Adrenal gland (tissue), 12 donors: ENCODE results near the gene PGPEP1. TPM values are rescaled to one million over a fixed set of nuclear protein-coding genes. Genes with fewer than 3 reads are reported as not detected.

Experiments
- DNase-seq, 7 donors: peaks; one replicate each; pipeline ENCODE4 v3.0.0-alpha.2; 2019 to 2020
- H3K27ac ChIP-seq, 5 donors: fragments of 200-600 bp; sonication (generic) in 4 of 5; 1 replicate in 3 of 5; 2 replicates in 2 of 5; pipeline versions ENCODE4 v1.5.1 to v1.8.0; 2016 to 2020; ENCODE audit warnings: mild to moderate bottlenecking in 1 of 5
- H3K27me3 ChIP-seq: fragments of 200-600 bp; 2 replicates; pipeline ENCODE4 v1.8.0; 2021
- H3K36me3 ChIP-seq, 2 donors: fragments of 200-600 bp; replicated peaks in 1 of 2; 1 replicate in 1 of 2; 2 replicates in 1 of 2; pipeline versions ENCODE4 v1.5.1 to v1.8.0; 2018 to 2022
- H3K4me1 ChIP-seq, 2 donors: fragments of 200-600 bp; replicated peaks in 1 of 2; 1 replicate in 1 of 2; 2 replicates in 1 of 2; pipeline versions ENCODE4 v1.5.1 to v1.8.0; 2018 to 2021
- H3K4me3 ChIP-seq, 4 donors: fragments of 200-600 bp; sonication (generic) in 3 of 4; one replicate each; pipeline ENCODE4 v1.5.1; 2016 to 2018
- H3K9me3 ChIP-seq, 3 donors: fragments of 200-600 bp; sonication (generic) in 1 of 3; replicated peaks in 1 of 3; 1 replicate in 2 of 3; 2 replicates in 1 of 3; pipeline versions ENCODE4 v1.5.1 to v1.8.0; 2016 to 2021
- CTCF ChIP-seq, 6 experiments: fragments of 450-650 bp in 4 of 6; fragments of 200-600 bp in 2 of 6; sonication (generic) in 1 of 6; IDR thresholded peaks; 1 replicate in 5 of 6; 2 replicates in 1 of 6; pipeline versions ENCODE4 v1.5.1 to v1.8.0; 2016 to 2021; ENCODE audit warnings: antibody characterized with exemption in 6 of 6, mild to moderate bottlenecking in 2 of 6, moderate library complexity in 1 of 6
- POLR2A ChIP-seq, 2 donors: fragments of 450-650 bp; IDR thresholded peaks; one replicate each; pipeline ENCODE4 v1.6.1; 2017; ENCODE audit warnings: antibody characterized with exemption in 2 of 2, mild to moderate bottlenecking in 2 of 2, moderate library complexity in 1 of 2
- WGBS, 4 donors: extraction: QIAGEN DNeasy Blood & Tissue Kit in 2 of 4; methylation state at CpG; one replicate each; pipeline versions ENCODE4 v1.1.5 to v1.1.7; 2013 to 2017; 5-methylcytosine and 5-hydroxymethylcytosine counted together
- intact Hi-C, 2 donors: fragments of 100-400 bp; cut with DNase I; formaldehyde crosslinking; loops; one replicate each; pipeline versions ENCODE4 v1.14.1 to v1.15.0; 2022 to 2023
- polyA plus RNA-seq, 3 donors: library from polyadenylated mRNA; stranded (reverse); fragments of 200-250 nt in 2 of 3; fragments of 350-450 nt in 1 of 3; fragmentation: Illumina TruSeq in 1 of 3; extraction: RNeasy Lipid Tissue Mini Kit (QIAGEN cat#74804) in 1 of 3; gene quantifications; one replicate each; pipeline ENCODE4 v1.2.3, GENCODE V29; 2013 to 2014
- total RNA-seq, 9 donors: library from RNA; depleted of rRNA in 4 of 9; stranded (reverse); fragments of >200 nt in 4 of 9; fragments of 120-200 nt in 1 of 9; fragmentation: NEBNext Ultra II Directional in 1 of 9; extraction: Animal tissue kit (Norgen Biotek cat#: 25700) in 1 of 9; gene quantifications; one replicate each; pipeline versions ENCODE4 v1.1.0 to v1.2.4, GENCODE V29; 2013 to 2023
- donor health status: healthy with polysubstance abuse.
- donor health status: Bipolar disorder and iron deficiency.
- donor health status: DM: yes; HTN: yes; CAD: no.
- donor health status: DM: no; HTN: no; CAD: no.
- donor health status: DM: no; HTN: no; CAD: no.
- donor health status: DM: yes; HTN: yes; CAD: no.

The PGPEP1 gene
- total and polyA plus RNA-seq, 12 donors, result 19.0 to 89.2 (median 44.0) TPM

GRCh38 chr19:18292462-18292809 lies 48.0 kb upstream of the PGPEP1 start:
- Histone ChIP-seq H3K9me3 (no peaks in the 10 kb centered on the region), H3K4me3 (peak overlapping the region in 3 of 4 donors; percentile 69 to 82 (median 82)), H3K4me1 (peaks cover 22 to 27% of the 10 kb centered on the region in 2 donors), H3K27me3 (no peaks in the 10 kb centered on the region), H3K36me3 (no peaks in the 10 kb centered on the region), H3K27ac (peak overlapping the region; percentile 96 to 100 (median 98))
- intact Hi-C loops, result no loop called here
- TF ChIP-seq CTCF (IDR thresholded peaks at IDR 0.05), result no peak
- TF ChIP-seq POLR2A (IDR thresholded peaks at IDR 0.05), result peak; percentile 11 to 12
- 0 to 1% (median 0%) methylated on average over 8 to 20 of the region's 20 CpGs for WGBS, 4 donors
- peak in 3 of 7 donors; percentile 62 to 80 (median 77) for DNase-seq

GRCh38 chr19:18292810-18293641 lies 47.4 kb upstream of the PGPEP1 start:
- Histone ChIP-seq H3K4me3 (peak overlapping the region; percentile 4 to 82 (median 76)), H3K36me3 (no peaks in the 10 kb centered on the region), H3K27ac (peak overlapping the region; percentile 96 to 100 (median 98)), H3K4me1 (peaks cover 22 to 27% of the 10 kb centered on the region in 2 donors), H3K27me3 (no peaks in the 10 kb centered on the region), H3K9me3 (no peaks in the 10 kb centered on the region)
- peak; percentile 93 to 98 (median 97) for DNase-seq
- intact Hi-C loops, result no loop called here
- TF ChIP-seq CTCF (IDR thresholded peaks at IDR 0.05) (peak in 3 of 6 experiments; percentile 27 to 45 (median 40)), POLR2A (IDR thresholded peaks at IDR 0.05) (peak; percentile 56 to 91)
- WGBS, 4 donors, result 2 to 9% (median 4%) methylated on average over 13 to 31 of the region's 31 CpGs

GRCh38 chr19:18293642-18294466 lies 46.5 kb upstream of the PGPEP1 start:
- DNase-seq, result peak in 1 of 7 donors; percentile 35
- TF ChIP-seq POLR2A (IDR thresholded peaks at IDR 0.05), result no peak
- TF ChIP-seq CTCF (IDR thresholded peaks at IDR 0.05), result no peak
- H3K36me3 ChIP-seq, result no peaks in the 10 kb centered on the region
- H3K4me1 ChIP-seq, result peaks cover 22 to 27% of the 10 kb centered on the region in 2 donors
- 71 to 77% (median 75%) methylated on average over 18 of the region's 18 CpGs for WGBS, 4 donors
- peak overlapping the region; percentile 96 to 100 (median 98) for H3K27ac ChIP-seq
- no peaks in the 10 kb centered on the region for H3K9me3 ChIP-seq
- no peaks in the 10 kb centered on the region for H3K27me3 ChIP-seq
- H3K4me3 ChIP-seq, result peak overlapping the region in 1 of 4 donors; percentile 82
- intact Hi-C loops, result no loop called here

- Histone ChIP-seq H3K9me3 (no peaks in the 10 kb centered on the region), H3K27ac (peak overlapping the region in 2 of 5 donors; percentile 98 to 100), H3K4me3 (no peak overlapping the region), H3K4me1 (peaks cover 22 to 27% of the 10 kb centered on the region in 2 donors), H3K27me3 (no peaks in the 10 kb centered on the region), H3K36me3 (no peaks in the 10 kb centered on the region)
- 63 to 88% (median 68%) methylated on average over 3 to 9 of the region's 9 CpGs for WGBS, 4 donors
- peak in 5 of 7 donors; percentile 53 to 92 (median 68) for DNase-seq
- TF ChIP-seq POLR2A (IDR thresholded peaks at IDR 0.05), result peak in 1 of 2 donors; percentile 5
- no peak for TF ChIP-seq CTCF (IDR thresholded peaks at IDR 0.05)
- intact Hi-C loops, result no loop called here
These were observed 45.9 kb upstream of the PGPEP1 start for GRCh38 chr19:18294467-18294864.
